Stimulated activated CD4-positive, alpha-beta T cell treated with anti-CD3 and anti-CD28 coated beads, Interleukin-15, amount 100 ng/mL, for 1 hour (primary cell): ENCODE measurements around the gene NPPB.

ENCODE experiments used
- DNase-seq, 2 donors: peaks; one replicate each; pipeline ENCODE4 v3.0.0-alpha.2; 2020; ENCODE audit warnings: low read depth in 1 of 2, low spot score in 1 of 2

Gene NPPB

DNA sequence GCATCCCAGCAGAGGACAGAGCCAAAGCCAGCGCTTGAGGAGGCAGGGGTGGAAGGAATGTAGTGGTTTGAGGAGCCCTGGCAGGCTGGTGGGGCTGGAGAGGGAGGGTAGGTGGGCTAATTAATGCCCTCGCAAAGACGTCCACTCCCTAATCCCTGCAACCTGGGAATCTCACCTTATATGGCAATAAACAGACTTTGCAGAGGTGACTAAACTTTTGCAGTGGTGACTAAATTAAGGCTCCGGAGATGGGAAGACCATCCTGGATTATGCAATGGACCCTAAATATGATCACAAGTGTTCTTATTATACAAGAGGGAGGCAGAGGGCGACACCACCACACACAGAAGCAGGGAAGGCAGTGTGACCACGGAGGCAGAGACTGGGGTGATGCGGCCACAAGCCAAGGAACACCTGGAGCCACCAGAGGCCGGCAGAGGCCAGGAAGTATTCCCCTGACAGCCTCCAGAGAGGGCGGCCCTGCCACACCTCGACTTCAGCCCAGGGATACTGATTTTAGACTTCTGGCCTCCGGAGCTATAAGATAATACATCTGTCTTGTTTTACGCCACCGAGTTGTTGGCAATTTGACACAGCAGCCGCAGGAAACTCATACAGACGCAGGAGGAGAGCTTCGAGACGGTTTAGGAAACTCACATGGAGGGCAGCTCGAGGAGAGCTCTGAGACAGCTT lies 23.1 kb upstream of the NPPB start:
- DNase-seq: no peak

DNA sequence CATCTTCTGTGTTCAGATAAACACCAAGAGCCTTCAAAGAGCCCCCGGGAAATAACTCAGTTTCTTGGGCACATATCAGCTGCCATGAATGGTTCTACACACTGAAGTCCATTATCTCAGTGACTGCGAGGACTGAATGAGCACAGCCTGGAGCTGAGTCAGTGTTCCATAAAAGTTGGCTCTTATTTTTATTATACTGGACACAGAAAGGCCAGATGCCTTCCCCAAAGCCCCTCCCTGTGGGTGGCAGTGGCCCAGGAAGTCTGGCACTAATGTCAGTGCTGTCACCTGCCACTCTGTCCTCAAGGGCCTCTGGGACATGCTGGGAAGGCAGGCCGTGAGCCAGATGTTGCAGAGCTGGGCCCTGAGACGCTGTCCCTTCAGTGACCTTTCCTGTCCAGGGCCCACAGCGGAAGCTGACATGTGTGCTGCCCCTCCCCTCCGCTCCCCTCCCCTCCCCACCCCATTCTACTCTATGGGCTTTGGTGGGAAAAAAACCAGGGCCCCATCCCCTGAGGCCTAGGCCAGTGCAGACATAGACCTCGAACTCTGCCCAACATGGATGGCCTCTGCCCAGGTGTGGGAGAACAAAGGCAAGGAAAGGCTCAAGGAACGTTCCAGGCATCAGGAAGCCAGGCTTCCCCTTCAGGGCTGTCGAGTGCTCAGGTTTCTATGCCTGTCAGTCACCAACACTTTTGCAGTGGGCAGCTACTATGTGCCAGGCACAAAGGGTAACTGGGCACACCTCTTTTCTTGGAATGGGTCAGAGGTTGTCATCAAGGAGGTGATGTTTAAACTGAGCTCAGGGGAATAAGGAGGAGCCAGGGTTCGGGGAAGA lies 22.4 kb upstream of the NPPB start:
- DNase-seq: no peak

DNA sequence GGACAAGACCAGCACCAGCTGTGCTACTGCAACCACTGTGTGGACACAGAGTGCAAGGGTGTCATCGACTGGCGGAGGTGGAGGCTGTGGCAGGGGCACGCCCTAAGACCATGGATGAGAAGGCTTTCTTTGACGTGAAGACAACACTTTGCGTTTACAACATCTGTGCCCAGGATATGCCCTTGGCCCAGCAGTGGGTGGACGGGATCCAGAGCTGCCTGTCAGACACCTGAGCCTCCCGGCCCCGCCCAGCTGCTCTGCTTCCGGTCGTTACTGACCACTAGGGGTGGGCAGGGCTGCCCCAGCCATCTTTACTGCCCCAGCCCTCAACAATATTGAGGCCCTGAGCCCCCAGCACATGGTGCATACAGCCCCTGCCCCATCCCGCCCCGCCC lies 21.4 kb upstream of the NPPB start:
- DNase-seq: no peak

DNA sequence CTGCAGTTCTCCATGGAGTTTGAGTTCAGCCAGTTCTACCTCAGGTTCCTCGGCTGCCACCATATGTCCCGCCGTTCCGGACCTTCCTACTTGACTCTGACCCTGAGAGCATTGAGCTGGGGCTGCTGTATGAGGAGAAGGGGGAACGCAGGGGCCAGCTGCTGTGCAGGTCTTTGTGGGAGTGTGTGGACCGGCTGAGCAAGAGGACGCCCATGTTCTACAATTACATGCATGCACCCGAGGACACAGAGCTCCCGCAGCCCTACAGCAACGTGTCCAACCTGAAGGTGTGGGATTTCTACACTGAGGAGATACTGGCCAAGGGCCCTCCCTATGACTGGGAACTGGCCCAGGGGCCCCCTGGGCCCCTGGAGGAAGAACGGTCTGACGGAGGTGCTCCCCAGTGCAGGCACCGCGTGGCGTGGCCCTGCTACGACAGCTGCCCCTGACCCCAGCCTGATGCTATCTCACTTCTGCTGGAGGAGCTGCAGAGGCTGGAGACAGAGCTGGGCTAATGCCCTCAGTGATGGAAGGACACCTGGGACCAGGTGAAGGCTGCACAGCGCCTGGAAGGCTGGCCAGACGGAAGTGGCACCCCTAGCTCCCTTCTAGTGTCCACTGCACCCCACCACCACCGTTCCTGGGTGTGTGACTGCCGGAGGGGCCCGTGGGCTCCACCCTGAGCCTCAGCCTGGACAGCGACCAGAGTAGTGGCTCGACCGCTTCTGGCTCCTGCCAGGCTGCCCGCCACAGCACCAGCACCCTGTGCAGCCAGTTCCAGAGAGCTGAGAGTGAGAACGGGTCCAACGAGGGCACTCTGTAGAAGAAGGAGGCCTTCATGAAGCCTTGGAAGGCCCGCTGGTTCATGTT lies 20.8 kb upstream of the NPPB start:
- no peak for DNase-seq

DNA sequence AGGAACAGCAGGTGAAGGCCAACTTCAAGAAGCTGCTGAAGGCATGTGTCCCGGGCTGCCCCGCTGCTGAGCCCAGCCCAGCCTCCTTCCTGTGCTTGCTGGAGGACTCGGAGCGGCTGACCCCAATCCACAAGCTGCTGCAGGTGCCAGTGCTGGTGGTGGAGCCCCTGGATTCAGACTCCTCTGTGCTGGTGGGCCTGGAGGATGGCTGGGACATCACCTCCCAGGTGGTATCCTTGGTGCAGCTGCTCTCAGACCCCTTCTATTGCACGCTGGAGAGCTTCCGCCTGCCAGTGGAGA lies 20.1 kb upstream of the NPPB start:
- DNase-seq: no peak

DNA sequence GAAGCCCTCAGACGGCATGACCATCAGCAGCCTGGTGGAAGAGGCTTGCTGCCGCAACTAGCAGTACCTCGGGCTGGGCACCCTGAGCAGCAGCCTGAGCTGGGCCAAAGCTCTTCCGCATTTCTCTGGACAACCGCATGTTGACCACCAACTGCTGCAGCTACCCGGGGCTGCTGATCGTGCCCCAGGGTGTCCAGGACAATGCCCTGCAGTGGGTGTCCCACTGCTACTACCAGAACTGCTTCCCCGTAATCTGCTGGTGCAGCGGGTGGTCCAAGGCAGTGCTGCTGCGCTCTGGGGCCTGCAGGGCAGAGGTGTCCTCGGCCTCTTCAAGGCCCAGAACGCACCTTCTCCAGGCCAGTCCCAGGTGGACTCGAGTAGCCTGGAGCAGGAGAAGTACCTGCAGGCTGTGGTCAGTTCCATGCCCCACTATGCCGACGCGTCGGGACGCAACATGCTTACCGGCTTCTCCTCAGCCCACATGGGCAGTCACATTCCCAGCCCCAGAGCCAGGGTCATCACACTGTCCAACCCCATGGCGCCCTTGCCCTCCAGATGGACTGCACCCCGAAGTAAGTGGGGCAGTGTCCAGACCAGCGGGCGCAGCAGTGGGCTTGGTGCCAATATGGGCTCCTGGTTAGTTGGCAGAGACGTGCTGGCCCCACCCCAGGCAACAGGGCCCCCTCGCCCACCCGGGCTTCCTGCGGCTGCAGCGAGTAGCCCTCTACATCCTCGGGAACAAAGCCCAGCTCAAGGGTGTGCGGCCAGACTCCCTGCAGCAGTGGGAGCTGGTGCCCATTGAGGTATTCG lies 19.5 kb upstream of the NPPB start:
- no peak for DNase-seq

DNA sequence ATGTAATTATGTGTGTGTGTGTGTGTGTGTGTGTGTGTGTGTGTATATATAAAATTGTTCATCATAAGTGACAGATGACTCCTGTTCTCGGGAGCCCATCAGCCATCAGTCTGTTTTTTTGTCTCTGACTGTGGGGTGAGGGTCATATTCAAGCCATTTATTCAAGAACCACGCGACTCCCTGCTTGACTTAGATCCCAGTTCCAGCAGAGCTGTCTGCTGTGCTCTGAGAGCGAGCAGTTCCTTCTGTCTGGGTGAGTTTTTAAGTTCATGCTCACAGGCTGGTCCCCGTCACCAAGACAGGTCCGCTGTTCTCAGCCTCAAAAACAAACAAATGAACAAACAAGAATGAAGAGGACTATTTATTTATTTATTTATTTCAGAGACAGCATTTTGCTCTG lies 18.3 kb upstream of the NPPB start:
- no peak for DNase-seq

DNA sequence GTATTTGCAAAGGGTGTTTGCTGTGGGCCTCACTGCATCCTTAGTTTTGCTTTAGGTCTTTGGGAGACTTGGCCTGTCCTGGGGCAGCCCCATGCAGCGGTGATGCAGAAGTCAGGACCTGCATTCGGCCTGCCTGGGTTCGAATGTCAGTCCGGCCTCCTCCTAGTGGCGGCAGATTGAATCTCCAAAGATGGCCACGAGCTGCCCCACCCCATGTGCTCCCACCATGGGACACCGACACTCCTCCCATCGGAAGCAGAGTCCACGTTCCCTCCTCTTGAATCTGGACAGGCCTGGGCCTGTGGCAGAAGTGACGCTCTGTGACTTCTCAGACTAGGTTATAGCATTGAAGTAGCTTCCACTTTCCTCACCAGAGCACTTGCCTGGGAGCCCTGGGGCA lies 16.3 kb upstream of the NPPB start:
- no peak for DNase-seq

DNA sequence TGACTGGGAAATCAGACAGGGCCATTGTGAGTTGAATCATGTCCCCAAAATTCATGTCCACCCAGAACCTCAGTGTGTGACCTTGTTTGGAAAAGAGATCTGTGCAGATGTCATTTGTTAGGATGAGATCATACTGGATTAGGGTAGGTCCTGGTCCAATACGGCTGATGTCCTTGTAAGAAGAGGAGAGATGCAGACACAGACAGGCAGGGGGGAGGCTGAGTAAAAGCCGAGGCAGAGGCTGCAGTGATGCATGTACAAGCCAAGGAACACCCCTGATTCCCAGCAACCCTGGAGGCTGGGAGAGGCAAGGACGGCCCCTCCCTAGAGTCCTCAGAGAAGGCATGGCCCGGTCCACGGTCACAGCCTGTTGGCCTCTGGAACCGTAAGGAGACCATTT lies 15.9 kb upstream of the NPPB start:
- DNase-seq: no peak

DNA sequence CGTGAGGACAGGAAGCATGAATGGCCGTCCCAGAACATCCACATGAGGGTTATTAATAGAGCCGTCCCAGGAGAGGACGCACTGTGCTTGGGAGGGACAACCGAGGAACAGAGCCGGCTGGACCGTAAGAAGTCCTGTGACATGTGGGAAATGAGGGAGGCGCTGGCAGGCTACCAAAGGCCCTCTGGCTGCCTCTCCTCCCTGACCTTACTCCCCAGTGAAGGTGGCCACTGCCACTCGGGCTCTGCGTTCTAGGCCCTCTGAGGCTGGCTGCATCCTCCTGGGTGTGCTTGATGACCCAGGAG lies 15.5 kb upstream of the NPPB start:
- DNase-seq: no peak

DNA sequence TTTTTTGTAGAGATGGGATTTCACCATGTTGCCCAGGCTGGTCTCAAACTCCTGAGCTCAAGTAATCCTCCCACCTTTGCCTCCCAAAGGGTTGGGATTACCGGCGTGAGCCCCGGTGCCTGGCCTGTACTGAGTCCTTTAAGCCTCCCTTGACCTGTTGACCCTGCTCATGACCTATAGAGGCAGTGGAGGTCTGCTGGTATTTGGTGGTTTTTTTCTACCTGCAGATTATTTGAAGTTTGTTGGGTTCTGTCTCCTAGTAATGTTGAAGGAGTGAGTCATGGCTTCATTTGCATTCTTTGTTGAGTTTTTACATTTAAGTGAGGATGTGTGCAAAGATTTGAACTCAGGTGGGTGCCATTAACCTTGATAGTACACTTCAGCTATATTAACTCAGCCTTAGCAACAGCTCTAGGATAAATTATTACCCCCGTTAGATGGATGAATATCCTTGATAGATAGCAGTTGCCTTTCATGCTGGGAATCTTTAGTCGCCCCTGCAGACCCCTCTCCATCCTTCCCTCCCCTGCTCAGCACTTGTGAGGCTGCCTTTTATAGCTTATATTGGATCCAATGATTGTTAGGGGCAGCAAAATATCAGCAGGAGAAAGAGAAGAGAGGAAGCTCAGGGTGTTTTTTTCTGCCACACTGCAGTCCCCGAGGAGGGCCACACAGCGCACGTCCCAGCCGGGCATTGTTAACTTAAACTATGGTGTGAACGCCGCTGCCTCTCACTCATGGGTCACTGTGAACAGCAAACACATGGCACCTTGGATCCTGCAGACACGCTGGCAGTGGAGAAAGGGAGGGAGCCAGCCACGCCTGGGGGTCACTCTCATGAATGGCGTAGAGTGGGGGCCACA lies 14.9 kb upstream of the NPPB start:
- DNase-seq: no peak

DNA sequence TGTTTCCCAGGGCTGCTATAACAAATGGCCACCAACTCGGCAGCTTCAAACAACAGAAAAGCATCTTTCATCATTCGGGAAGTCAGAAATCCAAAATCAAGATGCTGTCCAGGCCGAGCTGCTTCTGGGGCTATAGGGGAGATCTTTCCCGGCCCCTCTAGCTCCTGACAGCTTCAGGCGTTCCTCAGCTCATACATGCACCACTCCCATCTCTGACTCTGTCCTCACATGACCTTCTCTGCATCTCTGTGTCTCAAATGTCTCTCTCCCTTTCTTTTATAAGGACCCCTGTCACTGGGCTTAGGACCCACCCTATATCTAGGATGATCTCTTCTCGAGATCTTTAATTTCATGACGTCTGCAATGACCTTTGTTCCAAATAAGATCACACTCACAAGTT lies 13.8 kb upstream of the NPPB start:
- DNase-seq: no peak

DNA sequence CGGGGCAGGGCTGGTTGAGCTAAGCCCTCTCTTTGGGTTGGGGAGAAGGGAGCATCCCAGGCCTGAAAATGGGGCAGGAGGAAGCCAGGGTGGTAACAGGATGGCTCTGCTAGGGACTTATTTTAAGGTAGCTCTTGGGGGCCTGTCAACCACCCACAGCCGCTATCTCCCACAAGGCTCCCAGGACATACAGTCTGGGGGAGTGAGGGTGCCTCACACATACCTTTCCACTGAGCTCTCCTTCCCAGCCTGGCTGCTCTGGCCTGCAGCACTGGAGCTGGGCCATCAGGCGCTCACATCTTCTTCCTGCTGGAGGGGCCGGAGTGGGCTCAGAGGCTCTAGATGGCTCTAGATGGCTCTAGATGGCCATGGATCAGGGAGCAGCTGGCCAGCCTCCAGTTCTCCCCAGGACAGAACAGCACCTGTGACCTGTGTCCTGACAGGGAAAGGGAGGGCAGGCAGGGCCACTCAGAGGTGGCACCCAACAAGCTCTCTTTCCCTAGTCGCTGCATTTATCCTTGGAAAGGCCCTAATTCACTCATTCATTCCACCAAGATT lies 11.0 kb upstream of the NPPB start:
- DNase-seq: no peak

DNA sequence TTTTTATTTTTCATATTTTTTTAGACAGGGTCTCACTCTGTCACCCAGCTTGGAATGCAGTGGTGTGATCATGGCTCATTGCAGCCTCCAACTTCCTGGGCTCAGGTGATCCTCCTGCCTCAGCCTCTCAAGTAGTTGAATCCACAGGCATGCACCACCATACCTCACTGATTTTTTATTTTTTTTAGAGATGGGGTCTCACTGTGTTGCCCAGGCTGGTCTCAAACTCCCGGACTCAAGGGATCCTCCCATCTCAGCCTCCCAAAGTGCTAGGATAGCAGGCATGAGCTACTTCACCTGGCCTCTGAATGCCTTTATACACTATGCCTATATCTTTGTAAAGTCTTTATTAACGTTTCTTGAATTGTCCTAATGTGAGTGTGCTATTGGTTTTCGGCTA lies 10.4 kb upstream of the NPPB start:
- no peak for DNase-seq

DNA sequence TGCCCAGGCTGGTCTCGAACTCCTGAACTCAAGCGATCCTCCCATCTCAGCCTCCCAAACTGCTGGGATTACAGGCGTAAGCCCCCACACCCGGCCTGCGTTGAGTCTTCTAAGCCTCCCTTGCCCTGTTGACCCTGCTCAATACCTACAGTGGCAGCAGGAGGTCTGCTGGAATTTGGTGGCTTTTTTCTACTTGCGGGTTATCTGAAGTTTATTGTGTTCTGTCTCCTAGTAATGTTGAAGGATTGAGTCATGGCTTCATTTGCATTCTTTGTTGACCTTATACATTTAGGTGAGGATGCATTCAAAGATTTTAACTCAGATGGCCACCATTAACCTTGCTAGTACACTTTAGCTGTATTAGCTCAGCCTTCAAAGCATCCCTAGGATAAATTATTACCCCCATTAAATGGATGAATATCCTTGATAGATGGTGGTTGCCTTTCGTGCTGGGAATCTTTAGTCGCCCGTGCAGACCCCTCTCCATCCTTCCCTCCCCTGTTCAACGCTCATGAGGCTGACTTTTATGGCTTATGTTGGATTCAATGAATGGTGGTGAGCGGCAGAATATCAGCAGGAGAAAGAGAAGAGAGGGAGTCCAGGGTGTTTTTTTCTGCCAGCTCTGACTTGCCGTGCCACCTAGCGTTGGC lies 9.7 kb upstream of the NPPB start:
- no peak for DNase-seq

DNA sequence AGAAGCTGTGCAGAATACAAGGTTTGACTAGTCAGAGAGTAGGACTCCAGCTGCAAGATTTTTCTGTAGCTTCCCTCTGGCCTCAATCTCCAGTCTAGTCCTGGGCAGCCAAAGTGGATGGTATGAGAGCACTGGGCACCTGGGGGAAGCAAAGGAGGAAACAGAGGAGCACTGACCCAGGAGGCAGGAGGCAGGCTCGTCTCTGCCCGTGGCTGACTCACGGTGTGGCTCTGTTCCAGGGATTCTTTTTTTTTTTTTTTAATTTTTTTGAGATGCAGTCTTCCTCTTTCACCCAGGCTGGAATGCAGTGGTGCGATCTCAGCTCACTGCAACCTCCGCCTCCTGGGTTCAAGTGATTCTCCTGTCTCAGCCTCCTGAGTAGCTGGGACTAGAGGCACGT lies 4.1 kb upstream of the NPPB start:
- no peak for DNase-seq

DNA sequence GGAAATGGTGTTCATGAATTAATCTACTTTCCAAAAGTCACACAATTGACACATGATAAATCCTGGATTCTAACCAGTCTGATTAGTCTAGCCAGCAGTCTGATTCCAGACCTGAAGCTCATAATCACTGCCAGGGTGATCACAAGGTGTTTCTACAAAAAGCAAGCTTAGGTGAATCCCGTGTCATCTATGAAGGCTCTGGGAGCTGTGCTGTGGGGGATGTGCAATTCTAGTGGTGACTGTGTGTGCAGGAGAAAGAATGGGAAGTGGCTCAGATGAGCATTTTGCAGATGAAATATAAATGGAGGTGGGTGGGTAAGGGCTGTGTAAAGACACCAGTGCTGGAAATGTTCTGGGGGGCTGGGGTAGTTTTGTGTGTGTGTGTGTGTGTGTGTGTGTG lies 1.8 kb upstream of the NPPB start:
- no peak for DNase-seq

DNA sequence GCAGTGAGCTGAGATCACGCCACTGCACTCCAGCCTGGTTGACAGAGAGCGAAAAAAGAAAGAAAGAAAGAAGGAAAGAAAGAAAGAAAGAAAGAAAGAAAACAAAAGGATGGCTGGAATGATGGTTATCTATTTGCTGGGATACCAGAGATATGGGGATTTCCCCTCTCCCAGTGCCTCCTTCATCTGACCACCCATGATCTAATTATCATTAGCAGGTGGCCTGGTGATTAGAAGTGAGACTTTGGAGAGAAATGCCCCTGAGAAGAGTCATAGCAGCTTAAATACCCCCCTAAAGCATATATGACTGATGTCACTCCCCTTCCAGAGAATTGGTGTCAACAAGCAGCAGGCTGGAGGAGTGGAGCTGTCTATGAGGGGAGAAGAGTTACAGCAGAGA lies 1.3 kb upstream of the NPPB start:
- no peak for DNase-seq

DNA sequence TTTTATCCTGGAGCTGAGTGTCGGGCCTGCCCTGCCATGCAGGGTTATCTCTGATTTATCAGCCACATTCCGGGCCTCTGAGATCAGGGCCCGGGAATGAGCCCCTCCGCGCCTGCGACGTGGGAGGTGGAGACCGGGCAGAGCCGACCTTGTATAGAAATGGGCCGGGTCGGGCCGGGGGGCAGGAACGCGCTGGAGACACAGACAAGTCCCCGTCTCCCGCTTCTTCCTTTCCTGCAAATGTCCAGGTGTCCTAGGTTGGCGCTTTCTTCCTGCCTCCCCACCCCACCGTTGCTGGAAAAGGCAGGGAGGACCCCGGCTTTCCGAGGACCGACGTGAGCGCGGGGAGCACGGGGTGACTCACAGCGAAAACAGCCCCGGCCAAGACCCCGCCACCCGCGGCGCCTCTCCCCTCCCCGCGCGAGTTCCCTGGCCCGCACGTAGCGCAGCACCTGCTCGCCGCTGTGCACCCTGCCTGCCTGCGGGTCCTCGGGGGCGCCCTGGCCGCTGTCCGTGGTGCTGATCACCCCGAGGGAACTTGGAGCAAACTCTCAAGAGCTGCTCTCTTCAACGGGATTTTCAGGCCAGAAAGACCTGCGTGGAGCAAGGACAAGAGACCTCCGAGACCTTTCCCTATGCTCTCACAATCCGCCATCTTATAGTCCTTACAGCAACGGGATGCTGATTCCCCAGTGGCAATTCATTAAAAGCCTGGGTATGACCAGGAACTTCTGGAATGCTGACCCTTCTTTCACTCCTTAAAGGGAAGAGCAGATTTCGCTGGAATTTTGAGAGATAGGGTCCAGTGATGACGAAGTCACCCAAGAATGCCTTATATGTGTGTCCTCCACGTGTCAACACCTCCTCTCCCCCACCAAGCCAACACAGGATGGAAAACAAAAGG lies 475 bp upstream of the NPPB start:
- peak; percentile 33 to 56 for DNase-seq
